AG09309 (cell line): ENCODE data around the gene SRPK1.

Experiments used
- DNase-seq: peaks from one replicate; pipeline ENCODE4 v3.0.0-alpha.2; 2010; ENCODE audit warnings: low read depth
- H3K4me3 ChIP-seq: 2 replicates; pipeline ENCODE4 v1.5.1; 2011; ENCODE audit warnings: mild to moderate bottlenecking, low read depth, low read length, moderate library complexity; ENCODE audit not compliant: control insufficient read depth
- TF ChIP-seq, protein P1 (sequence below): IDR thresholded peaks from 2 replicates; pipeline ENCODE4 v1.5.1; 2011; ENCODE audit warnings: mild to moderate bottlenecking, low read depth, low read length, inconsistent platforms; ENCODE audit not compliant: insufficient read depth, control insufficient read depth; ENCODE audit errors: missing control alignments

SRPK1 gene

DNA sequence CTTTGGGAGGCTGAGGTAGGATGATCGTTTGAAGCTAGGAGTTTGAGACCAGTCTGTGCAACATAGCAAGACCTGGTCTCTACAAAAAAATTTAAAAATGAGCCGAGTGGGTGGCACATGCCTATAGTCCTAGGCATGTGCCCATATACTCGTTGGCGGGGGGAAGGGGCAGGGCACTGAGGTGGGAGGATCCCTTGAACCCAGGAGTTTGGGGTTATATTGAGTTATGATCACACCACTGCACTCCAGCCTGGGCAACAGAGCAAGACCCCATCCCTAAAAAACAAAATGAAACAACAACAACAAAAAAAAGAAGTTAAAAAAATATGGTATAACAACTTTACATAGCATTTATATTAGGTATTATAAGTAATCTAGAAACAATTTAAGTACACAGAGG is 67.9 kb downstream of the SRPK1 start:
- DNase-seq = no peak
- TF ChIP-seq, protein P1, sequence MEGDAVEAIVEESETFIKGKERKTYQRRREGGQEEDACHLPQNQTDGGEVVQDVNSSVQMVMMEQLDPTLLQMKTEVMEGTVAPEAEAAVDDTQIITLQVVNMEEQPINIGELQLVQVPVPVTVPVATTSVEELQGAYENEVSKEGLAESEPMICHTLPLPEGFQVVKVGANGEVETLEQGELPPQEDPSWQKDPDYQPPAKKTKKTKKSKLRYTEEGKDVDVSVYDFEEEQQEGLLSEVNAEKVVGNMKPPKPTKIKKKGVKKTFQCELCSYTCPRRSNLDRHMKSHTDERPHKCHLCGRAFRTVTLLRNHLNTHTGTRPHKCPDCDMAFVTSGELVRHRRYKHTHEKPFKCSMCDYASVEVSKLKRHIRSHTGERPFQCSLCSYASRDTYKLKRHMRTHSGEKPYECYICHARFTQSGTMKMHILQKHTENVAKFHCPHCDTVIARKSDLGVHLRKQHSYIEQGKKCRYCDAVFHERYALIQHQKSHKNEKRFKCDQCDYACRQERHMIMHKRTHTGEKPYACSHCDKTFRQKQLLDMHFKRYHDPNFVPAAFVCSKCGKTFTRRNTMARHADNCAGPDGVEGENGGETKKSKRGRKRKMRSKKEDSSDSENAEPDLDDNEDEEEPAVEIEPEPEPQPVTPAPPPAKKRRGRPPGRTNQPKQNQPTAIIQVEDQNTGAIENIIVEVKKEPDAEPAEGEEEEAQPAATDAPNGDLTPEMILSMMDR = no peak
- H3K4me3 ChIP-seq = no peak overlapping the region

DNA sequence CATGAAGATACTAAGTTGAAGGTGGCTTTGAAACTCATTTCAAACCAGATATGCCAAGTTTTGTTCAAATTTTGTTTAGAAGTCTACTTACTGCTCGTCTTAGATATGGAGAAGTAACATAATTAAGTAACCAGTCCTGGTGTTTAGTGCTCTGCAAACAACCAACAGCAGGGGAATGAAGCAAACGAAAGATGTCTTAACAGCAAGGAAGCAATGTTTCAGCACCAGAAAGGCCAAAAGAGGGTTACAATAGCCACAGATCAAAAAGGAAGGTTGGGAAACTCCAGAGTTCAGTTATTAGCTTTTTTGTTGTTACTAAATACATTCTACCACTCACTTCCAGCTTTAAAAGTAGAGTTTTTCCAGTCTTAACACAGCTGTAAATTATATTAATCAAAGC is 70.7 kb downstream of the SRPK1 start:
- H3K4me3 ChIP-seq = no peak overlapping the region
- TF ChIP-seq, protein P1 = no peak
- no peak for DNase-seq

DNA sequence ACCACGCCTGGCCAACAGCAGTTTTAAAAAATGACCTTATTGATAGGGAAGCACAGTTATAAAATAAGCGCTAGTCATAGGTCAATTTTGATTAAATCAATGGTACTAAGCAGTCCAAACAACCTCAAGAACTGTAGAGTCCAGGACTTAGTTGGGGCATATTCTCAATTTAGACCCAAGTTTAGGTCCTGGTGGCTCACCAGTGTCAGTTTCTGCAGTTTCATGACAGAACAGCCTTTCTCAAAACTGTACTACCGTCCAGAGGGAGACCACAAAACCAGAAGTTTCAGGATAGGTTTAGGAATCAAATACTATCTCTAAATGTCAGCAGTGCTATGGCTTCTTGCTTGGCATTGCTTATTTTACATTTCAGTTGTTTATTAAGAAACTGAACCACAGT is 76.6 kb downstream of the SRPK1 start:
- no peak for DNase-seq
- TF ChIP-seq, protein P1 = no peak
- H3K4me3 ChIP-seq = no peak overlapping the region

DNA sequence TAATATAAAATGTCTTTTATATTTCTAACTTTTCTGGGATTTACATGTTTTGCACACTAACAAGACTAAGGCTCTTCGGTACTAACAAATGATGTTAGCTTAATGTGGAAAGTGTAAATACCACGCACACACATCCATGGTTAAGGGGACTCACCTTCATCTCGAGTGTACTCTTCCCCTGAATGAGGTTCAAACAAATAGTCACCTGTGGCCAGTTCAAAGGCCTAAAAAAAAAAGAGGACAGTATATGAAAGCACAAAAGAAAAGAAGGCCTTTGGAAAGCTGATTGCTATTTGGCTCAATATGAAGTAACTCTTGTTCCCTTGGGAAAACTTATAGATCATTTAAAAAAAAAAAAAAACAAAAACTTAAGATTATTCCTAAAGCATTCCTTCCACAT is 78.5 kb downstream of the SRPK1 start:
- no peak overlapping the region for H3K4me3 ChIP-seq
- no peak for DNase-seq
- TF ChIP-seq, protein P1 = no peak

DNA sequence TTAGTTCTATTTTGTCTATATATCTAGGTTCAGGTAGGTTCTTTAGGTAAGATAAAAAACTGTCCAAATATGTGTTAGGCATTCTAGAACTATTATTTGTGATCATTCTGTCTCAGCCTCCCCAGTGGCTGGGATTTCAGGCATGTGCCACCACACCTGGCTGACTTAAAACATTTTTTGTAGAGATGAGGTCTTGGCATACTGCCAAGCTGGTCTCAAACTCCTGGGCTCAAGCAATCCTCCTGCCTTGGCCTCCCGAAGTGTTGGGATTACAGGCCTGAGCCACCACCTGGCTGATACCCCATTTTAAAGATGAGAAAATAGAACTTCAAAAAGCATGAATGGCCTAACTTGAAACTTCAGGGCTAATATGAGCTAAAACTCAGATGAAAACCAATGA is 81.9 kb downstream of the SRPK1 start:
- TF ChIP-seq, protein P1 = no peak
- DNase-seq = no peak
- no peak overlapping the region for H3K4me3 ChIP-seq

DNA sequence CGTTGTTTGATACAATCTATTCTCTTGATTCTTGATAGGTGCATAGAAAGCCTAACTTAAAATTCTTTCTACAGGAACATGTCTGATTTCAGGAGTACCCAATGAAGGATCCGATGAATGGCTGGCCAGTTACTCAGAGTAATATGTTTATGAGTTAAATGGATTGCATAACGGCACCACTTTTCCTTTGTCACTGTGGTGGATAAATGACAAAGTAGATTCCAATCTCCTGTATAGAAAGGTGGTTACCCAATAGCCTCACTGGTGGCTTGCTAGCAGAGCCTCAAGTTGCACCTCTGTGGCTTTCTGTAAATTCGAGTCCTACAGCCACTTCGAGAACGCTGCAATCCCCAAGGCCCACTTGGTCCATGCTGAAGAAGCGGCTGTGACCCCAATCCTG is 87.4 kb downstream of the SRPK1 start:
- TF ChIP-seq, protein P1 = no peak
- H3K4me3 ChIP-seq = no peak overlapping the region
- DNase-seq = peak; percentile 3
